IPS-11a (cell line): Measurements from ENCODE around the gene ABR.

Experiments
- H3K4me3 ChIP-seq: one replicate; pipeline ENCODE4 v1.5.1; 2013; ENCODE audit warnings: low read depth, low read length, control low read depth

Gene ABR

GRCh38 chr17:1011138-1011537 is 168.6 kb downstream of the ABR start:
- no peak overlapping the region for H3K4me3 ChIP-seq

- H3K4me3 ChIP-seq, result no peak overlapping the region
Measured at GRCh38 chr17:1010586-1010985, 169.2 kb downstream of the ABR start.

- no peak overlapping the region for H3K4me3 ChIP-seq
Measured at GRCh38 chr17:1010086-1010450, 169.7 kb downstream of the ABR start.

GRCh38 chr17:1009229-1010085 is 170.3 kb downstream of the ABR start:
- H3K4me3 ChIP-seq, result no peak overlapping the region

- no peak overlapping the region for H3K4me3 ChIP-seq
Measured at GRCh38 chr17:1008008-1008761, 171.6 kb downstream of the ABR start.

- H3K4me3 ChIP-seq, result no peak overlapping the region
Measured at GRCh38 chr17:1007310-1008007, 172.3 kb downstream of the ABR start.

- H3K4me3 ChIP-seq, result no peak overlapping the region
Measured at GRCh38 chr17:1006054-1006453, 173.7 kb downstream of the ABR start.

GRCh38 chr17:1005361-1005946 is 174.3 kb downstream of the ABR start:
- H3K4me3 ChIP-seq, result no peak overlapping the region

GRCh38 chr17:1004769-1005295 is 174.9 kb downstream of the ABR start:
- no peak overlapping the region for H3K4me3 ChIP-seq

- H3K4me3 ChIP-seq, result no peak overlapping the region
Measured at GRCh38 chr17:1003972-1004768, 175.6 kb downstream of the ABR start.

GRCh38 chr17:1003633-1003971 is 176.2 kb downstream of the ABR start:
- no peak overlapping the region for H3K4me3 ChIP-seq

- H3K4me3 ChIP-seq, result no peak overlapping the region
Measured at GRCh38 chr17:1002771-1003555, 176.8 kb downstream of the ABR start.

GRCh38 chr17:1002412-1002753 is 177.4 kb downstream of the ABR start:
- no peak overlapping the region for H3K4me3 ChIP-seq

- H3K4me3 ChIP-seq, result no peak overlapping the region
Measured at GRCh38 chr17:1001640-1002411, 178.0 kb downstream of the ABR start.

GRCh38 chr17:1000597-1001461 is 179.0 kb downstream of the ABR start:
- H3K4me3 ChIP-seq, result no peak overlapping the region

GRCh38 chr17:998111-998510 is 181.7 kb downstream of the ABR start:
- H3K4me3 ChIP-seq, result peak overlapping the region; percentile 99

- peak within 1 kb of the TSS; percentile 99 for H3K4me3 ChIP-seq
Measured at GRCh38 chr17:996554-997344, 183.0 kb downstream of the ABR start, which contains the start of gene TIMM22. Gene TIMM22, plus strand, starts transcription at chr17:997129. Its CDS starts 14 bp downstream, at chr17:997143.
